Uterus (tissue), 2 donors: Measurements from ENCODE around the gene ARHGEF28.

ENCODE experiments used
- CTCF ChIP-seq, 4 experiments: fragments of 200-600 bp in 2 of 4; fragments of 450-650 bp in 2 of 4; sonication (generic) in 2 of 4; IDR thresholded peaks; one replicate each; pipeline ENCODE4 v1.5.1; 2016 to 2019; ENCODE audit warnings: antibody characterized with exemption in 4 of 4, mild to moderate bottlenecking in 2 of 4, moderate library complexity in 1 of 4
- POLR2A ChIP-seq, 2 donors: fragments of 450-650 bp; IDR thresholded peaks; one replicate each; pipeline ENCODE4 v1.6.1; 2016; ENCODE audit warnings: antibody characterized with exemption in 2 of 2, mild to moderate bottlenecking in 1 of 2, moderate library complexity in 1 of 2

GRCh38 chr5:73641811-73642210 lies 15.8 kb downstream of the ARHGEF28 start:
- TF ChIP-seq CTCF (IDR thresholded peaks at IDR 0.05) (no peak), POLR2A (IDR thresholded peaks at IDR 0.05) (no peak)
